BE2C (cell line): Measurements from ENCODE around the gene SEPHS1.

Experiments used
- DNase-seq: peaks from one replicate; pipeline ENCODE4 v3.0.0-alpha.2; 2020
- H3K27me3 ChIP-seq: fragments of 250-450 bp; sonication (Bioruptor Pico); 2 replicates; pipeline ENCODE4 v1.5.1; 2020; ENCODE audit warnings: mild to moderate bottlenecking
- H3K36me3 ChIP-seq: fragments of 250-450 bp; sonication (Bioruptor Pico); 2 replicates; pipeline ENCODE4 v1.5.1; 2020; ENCODE audit warnings: mild to moderate bottlenecking
- H3K4me1 ChIP-seq: fragments of 250-450 bp; sonication (Bioruptor Pico); 2 replicates; pipeline ENCODE4 v1.5.1; 2020
- H3K4me3 ChIP-seq: 2 replicates; pipeline ENCODE4 v1.5.1; 2011; ENCODE audit warnings: low read depth, low read length
- H3K9me3 ChIP-seq: fragments of 250-450 bp; sonication (Bioruptor Pico); 2 replicates; pipeline ENCODE4 v1.5.1; 2020
- CTCF ChIP-seq: IDR thresholded peaks from 2 replicates; pipeline ENCODE4 v1.5.1; 2012; ENCODE audit warnings: mild to moderate bottlenecking, low read depth, low read length

SEPHS1 gene

GRCh38 chr10:13356392-13356791, 8.3 kb upstream of the SEPHS1 start:
- no peak for TF ChIP-seq CTCF
- H3K4me3 ChIP-seq, result no peak overlapping the region
- H3K36me3 ChIP-seq, result no peaks in the 10 kb centered on the region
- no peaks in the 10 kb centered on the region for H3K9me3 ChIP-seq
- H3K27me3 ChIP-seq, result no peaks in the 10 kb centered on the region
- no peak for DNase-seq
- no peaks in the 10 kb centered on the region for H3K4me1 ChIP-seq

DNA sequence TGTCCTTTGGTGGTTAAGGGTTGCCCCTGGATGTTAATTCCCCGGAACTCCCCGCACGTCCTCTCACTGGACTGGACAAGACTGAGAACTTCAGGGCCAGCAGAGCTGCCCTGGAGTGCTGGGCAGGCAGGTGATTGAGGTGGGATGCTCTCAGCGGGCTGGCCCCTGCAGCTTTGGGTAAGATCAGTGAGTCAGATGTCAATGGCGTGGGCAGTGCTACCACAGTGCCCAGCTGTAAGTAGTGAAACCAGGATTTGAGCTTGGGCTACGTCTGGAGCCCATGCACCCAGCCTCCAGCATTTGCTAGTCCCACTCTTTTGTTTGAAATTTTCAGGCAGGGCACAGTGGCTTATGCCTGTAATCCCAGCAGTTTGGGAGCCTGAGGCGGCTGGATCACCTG, 6.7 kb upstream of the SEPHS1 start:
- no peak for TF ChIP-seq CTCF
- no peak for DNase-seq
- no peaks in the 10 kb centered on the region for H3K9me3 ChIP-seq
- H3K4me3 ChIP-seq, result no peak overlapping the region
- peaks cover 3% of the 10 kb centered on the region; the same call in 1 of the 2 replicates for H3K4me1 ChIP-seq
- H3K36me3 ChIP-seq, result no peaks in the 10 kb centered on the region
- H3K27me3 ChIP-seq, result no peaks in the 10 kb centered on the region

- no peak overlapping the region for H3K4me3 ChIP-seq
- H3K27me3 ChIP-seq, result no peaks in the 10 kb centered on the region
- no peaks in the 10 kb centered on the region for H3K9me3 ChIP-seq
- peaks cover 3% of the 10 kb centered on the region; the same call in 1 of the 2 replicates for H3K4me1 ChIP-seq
- no peak for DNase-seq
- H3K36me3 ChIP-seq, result no peaks in the 10 kb centered on the region
- peak; percentile 39 for TF ChIP-seq CTCF
Observed at GRCh38 chr10:13352519-13352918, 4.4 kb upstream of the SEPHS1 start.

DNA sequence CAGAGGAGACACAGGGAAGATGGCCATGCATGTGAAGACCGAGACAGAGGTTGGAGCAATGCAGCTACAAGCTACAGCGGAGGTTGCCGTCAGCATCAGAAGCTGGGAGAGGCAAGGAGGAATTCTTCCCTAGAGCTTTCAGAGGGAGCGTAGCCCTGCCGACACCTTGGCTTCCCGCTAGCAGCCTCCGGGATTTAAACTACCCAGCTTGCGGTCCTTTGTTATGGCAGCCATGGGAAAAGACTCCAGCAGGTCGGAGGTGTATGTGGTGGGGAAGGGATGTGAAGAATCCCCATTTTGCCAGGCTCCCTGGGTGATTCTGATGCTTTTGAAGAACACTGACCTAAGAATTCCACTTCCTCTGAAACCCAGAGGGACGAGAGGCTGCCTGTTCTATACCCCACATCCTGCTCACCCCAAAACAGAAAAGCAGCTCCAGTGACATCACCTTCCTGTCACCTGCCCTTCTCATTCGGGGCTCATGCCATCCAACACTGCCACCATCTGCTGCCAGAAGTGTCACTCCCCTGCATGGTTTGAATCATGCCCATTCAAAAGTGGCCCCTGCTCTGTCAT, 3.3 kb upstream of the SEPHS1 start:
- TF ChIP-seq CTCF, result no peak
- H3K4me1 ChIP-seq, result peaks cover 3% of the 10 kb centered on the region; the same call in 1 of the 2 replicates
- DNase-seq, result no peak
- no peak overlapping the region for H3K4me3 ChIP-seq
- no peaks in the 10 kb centered on the region for H3K36me3 ChIP-seq
- no peaks in the 10 kb centered on the region for H3K27me3 ChIP-seq
- no peaks in the 10 kb centered on the region for H3K9me3 ChIP-seq

GRCh38 chr10:13349463-13350274, 1.6 kb upstream of the SEPHS1 start:
- no peak for TF ChIP-seq CTCF
- Histone ChIP-seq H3K36me3 (peaks cover under 1% of the 10 kb centered on the region; the same call in 1 of the 2 replicates), H3K4me1 (peaks cover 3% of the 10 kb centered on the region; the same call in 1 of the 2 replicates), H3K27me3 (no peaks in the 10 kb centered on the region), H3K9me3 (no peaks in the 10 kb centered on the region), H3K4me3 (peak overlapping the region; percentile 88)
- no peak for DNase-seq

GRCh38 chr10:13347500-13348156, 465 bp downstream of the SEPHS1 start:
- Histone ChIP-seq H3K27me3 (no peaks in the 10 kb centered on the region), H3K4me3 (peak overlapping the region; percentile 67), H3K9me3 (no peaks in the 10 kb centered on the region), H3K36me3 (peaks cover 20% of the 10 kb centered on the region), H3K4me1 (peaks cover 3% of the 10 kb centered on the region; the same call in 1 of the 2 replicates)
- peak; percentile 81 for DNase-seq
- TF ChIP-seq CTCF, result no peak
